ENCODE measurements around the gene RALY.

The RALY gene

DNA sequence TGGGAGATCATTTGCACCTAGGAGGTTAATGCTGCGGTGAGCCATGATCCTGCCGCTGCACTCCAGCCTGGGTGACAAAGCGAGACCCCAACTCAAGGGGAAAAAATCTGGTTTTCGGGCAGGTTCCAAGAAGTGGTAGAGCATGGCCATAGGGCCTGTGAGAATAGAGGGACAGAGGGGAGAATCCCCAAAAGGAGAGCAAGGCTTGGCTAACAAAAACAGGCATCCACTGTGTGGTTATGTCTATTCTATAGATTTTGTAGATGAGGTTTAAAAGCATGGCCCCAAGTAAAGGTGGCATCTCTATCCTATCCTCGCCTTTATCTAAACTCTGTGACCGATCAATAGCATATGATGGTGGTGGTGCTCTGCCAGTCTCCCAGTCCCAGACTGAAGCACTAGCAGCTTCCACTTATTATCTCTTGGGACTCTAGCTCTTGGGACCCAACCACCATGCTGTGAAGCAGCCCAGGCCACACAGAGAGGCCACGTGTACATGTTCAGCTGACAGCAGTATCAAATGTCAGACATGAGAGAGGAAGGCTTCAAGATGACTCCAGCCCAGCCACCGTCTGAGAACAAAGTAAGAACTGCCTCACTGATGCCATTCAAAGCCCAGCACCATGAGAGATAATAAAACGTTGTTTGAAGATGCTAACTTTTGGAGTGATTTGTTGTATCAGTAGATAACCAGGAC lies 90.7 kb downstream of the RALY start:
- no peak overlapping the region for H3K9ac ChIP-seq (ENCODE audit: low read depth, low read length)
- peaks cover 51% of the 10 kb centered on the region for H3K36me3 ChIP-seq (ENCODE audit: insufficient read depth, low read length)
- no peak overlapping the region for H3K4me3 ChIP-seq (ENCODE audit: low read length)
- H3K4me2 ChIP-seq (ENCODE audit: low read length), result no peak overlapping the region
- peaks cover 17% of the 10 kb centered on the region for H3K4me1 ChIP-seq (ENCODE audit: control insufficient read depth, insufficient read depth, low read length)
- no peaks in the 10 kb centered on the region for H3K27me3 ChIP-seq (ENCODE audit: control insufficient read depth, insufficient read depth, low read length)
- no peaks in the 10 kb centered on the region for H3K9me3 ChIP-seq (replicated peaks; ENCODE audit: low read length)

DNA sequence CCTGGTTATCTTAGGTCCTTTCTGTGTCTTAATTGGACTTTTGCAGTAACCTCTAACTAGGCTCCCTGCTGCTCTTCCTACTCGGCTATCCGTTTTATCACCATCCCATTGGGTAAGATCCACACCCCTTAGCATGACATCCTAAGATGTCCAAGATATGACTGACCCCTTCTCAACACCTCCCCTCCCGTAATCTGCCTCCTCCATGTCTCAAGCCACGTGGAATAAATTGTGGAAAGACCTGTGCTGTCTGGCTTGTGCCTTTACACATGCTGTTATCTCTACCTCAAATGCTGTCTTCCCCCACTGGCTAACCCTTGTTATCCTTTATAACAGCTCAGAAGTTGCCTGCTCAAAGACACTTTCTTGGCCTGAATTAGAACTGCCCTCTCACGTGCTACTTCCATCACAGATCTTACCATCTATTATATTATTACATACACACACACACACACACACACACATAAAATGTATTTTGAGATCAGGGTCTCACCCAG lies 91.9 kb downstream of the RALY start:
- no peak overlapping the region for H3K9ac ChIP-seq (ENCODE audit: low read depth, low read length)
- H3K4me3 ChIP-seq (ENCODE audit: low read length), result no peak overlapping the region
- H3K27me3 ChIP-seq (ENCODE audit: control insufficient read depth, insufficient read depth, low read length), result no peaks in the 10 kb centered on the region
- no peaks in the 10 kb centered on the region for H3K9me3 ChIP-seq (replicated peaks; ENCODE audit: low read length)
- peaks cover 17% of the 10 kb centered on the region for H3K4me1 ChIP-seq (ENCODE audit: control insufficient read depth, insufficient read depth, low read length)
- H3K4me2 ChIP-seq (ENCODE audit: low read length), result no peak overlapping the region
- H3K36me3 ChIP-seq (ENCODE audit: insufficient read depth, low read length), result peaks cover 59% of the 10 kb centered on the region

DNA sequence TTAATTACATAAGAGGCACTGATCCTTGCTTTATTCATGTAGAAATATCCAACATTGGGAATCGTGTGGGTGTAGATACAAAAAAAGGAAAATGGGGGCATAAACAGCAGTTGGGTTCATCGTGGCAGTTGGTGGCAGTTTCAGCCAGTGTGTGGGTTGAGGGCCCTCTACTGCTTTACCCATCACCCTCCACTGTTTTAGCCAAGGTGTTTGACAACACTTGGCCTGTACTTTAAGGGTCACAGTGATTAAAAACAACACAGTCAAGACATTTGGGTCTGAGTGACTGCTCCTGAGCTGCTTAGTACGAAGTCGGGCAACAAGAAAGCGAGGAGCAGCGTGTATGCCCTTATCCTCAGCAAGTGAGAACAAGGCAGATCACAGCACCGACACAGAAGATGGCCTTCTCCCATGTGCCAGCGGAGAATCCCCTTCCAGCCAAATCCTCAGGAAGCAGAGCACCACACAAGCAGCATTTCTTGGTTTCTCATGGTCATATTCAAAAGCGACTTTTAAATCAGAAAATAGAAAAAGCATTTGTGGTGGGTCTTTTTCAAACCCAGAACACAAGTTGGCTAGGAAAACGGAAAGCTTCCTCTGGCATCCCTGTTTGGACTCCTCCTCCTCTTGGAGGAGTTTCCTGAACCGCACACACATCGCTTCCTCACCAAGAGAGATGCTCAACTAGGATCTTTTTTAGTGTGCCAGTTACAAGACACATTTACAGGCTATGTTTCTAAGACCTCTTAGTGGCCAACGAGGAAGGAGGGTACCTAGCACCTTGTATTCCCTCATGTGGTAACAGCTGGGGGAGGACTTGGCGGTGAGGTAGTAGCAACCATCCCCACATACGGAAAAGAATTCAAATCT lies 94.8 kb downstream of the RALY start:
- H3K9ac ChIP-seq (ENCODE audit: low read depth, low read length), result no peak overlapping the region
- no peak overlapping the region for H3K4me2 ChIP-seq (ENCODE audit: low read length)
- peaks cover 66% of the 10 kb centered on the region for H3K36me3 ChIP-seq (ENCODE audit: insufficient read depth, low read length)
- H3K9me3 ChIP-seq (replicated peaks; ENCODE audit: low read length), result no peaks in the 10 kb centered on the region
- no peaks in the 10 kb centered on the region for H3K27me3 ChIP-seq (ENCODE audit: control insufficient read depth, insufficient read depth, low read length)
- no peak overlapping the region for H3K4me3 ChIP-seq (ENCODE audit: low read length)
- peaks cover 3% of the 10 kb centered on the region for H3K4me1 ChIP-seq (ENCODE audit: control insufficient read depth, insufficient read depth, low read length)

DNA sequence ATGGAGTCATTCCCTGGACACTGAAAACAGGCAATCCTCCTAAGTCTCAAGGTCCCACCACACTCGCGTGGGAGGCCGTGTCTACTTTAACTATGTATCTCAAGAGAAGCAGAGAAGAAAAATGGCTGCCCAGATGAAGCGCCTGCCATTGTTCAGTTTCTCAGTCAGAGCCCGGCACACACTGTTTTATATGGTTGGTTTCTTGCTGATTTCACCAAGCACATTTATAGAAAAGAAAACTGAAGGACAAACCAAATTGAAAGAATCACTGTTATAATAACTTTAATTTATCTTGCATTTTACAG lies 95.4 kb downstream of the RALY start:
- Histone ChIP-seq H3K4me3 (ENCODE audit: low read length) (no peak overlapping the region), H3K9me3 (replicated peaks; ENCODE audit: low read length) (no peaks in the 10 kb centered on the region), H3K4me1 (ENCODE audit: control insufficient read depth, insufficient read depth, low read length) (no peaks in the 10 kb centered on the region), H3K27me3 (ENCODE audit: control insufficient read depth, insufficient read depth, low read length) (no peaks in the 10 kb centered on the region), H3K4me2 (ENCODE audit: low read length) (no peak overlapping the region), H3K36me3 (ENCODE audit: insufficient read depth, low read length) (peaks cover 71% of the 10 kb centered on the region), H3K9ac (ENCODE audit: low read depth, low read length) (no peak overlapping the region)

DNA sequence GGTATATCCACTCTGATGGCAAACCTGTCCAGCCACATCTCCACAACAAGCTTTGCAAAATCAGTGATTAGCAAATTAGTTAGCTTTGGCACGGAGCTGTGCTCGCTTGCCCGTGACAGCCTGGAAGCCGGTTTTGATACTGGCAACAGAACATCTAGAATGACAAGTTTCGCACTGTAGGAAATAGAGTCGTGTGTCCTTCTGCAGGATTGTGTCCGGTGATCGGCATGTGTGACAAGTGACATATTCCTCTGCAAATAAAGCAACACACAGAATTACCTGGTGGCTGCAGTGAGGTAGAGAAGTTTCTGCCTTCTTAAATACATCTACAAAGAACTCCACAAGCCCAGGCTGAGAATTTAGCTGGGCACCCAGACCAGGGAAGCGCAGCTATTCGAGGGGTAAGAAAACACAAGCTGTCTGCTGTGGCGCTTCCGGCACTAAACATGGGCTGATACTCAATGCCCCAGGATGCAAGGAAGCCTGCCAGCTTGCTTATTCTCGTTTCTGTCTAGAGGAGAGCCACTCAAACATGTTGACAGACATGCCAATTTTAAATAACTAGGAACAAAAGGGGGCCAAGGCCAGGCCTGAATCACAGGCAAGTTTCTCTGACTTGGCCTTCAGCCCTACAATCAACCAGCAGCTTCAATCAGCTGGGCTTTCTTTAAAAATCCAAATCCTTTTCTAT lies 96.1 kb downstream of the RALY start:
- H3K27me3 ChIP-seq (ENCODE audit: control insufficient read depth, insufficient read depth, low read length), result no peaks in the 10 kb centered on the region
- H3K4me2 ChIP-seq (ENCODE audit: low read length), result no peak overlapping the region
- no peak overlapping the region for H3K4me3 ChIP-seq (ENCODE audit: low read length)
- H3K36me3 ChIP-seq (ENCODE audit: insufficient read depth, low read length), result peaks cover 77% of the 10 kb centered on the region
- no peak overlapping the region for H3K9ac ChIP-seq (ENCODE audit: low read depth, low read length)
- no peaks in the 10 kb centered on the region for H3K9me3 ChIP-seq (replicated peaks; ENCODE audit: low read length)
- H3K4me1 ChIP-seq (ENCODE audit: control insufficient read depth, insufficient read depth, low read length), result no peaks in the 10 kb centered on the region

GRCh38 chr20:34090645-34091044 lies 96.9 kb downstream of the RALY start:
- no peaks in the 10 kb centered on the region for H3K9me3 ChIP-seq (replicated peaks; ENCODE audit: low read length)
- H3K27me3 ChIP-seq (ENCODE audit: control insufficient read depth, insufficient read depth, low read length), result no peaks in the 10 kb centered on the region
- H3K36me3 ChIP-seq (ENCODE audit: insufficient read depth, low read length), result peaks cover 82% of the 10 kb centered on the region
- H3K4me1 ChIP-seq (ENCODE audit: control insufficient read depth, insufficient read depth, low read length), result no peaks in the 10 kb centered on the region
- no peak overlapping the region for H3K9ac ChIP-seq (ENCODE audit: low read depth, low read length)
- H3K4me3 ChIP-seq (ENCODE audit: low read length), result no peak overlapping the region
- H3K4me2 ChIP-seq (ENCODE audit: low read length), result no peak overlapping the region

DNA sequence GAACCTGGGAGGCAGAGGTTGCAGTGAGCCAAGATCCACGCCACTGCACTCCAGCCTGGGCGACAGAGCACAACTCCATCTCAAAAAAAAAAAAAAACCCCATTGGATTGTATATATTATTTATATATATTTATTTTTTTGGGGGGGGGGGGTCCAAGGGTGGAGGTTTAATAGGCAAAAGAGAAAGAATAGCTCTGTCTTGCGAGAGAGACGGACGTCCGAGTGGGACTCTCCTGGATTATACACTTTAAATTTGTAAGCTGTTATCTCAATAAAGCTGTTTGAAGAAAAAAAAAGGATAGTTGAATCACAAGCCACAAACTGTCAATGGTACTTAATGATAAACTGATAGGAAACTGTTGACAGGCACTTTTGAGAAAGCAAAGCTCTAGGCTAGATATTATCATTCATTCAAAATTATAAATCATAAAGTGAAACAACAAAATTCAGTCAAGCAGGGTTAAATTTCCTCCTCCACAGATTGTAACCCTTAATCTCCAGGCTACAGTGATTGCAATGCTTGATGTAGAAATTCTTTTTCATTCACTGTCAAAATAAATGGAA lies 98.0 kb downstream of the RALY start:
- Histone ChIP-seq H3K4me2 (ENCODE audit: low read length) (no peak overlapping the region), H3K9me3 (replicated peaks; ENCODE audit: low read length) (no peaks in the 10 kb centered on the region), H3K4me1 (ENCODE audit: control insufficient read depth, insufficient read depth, low read length) (no peaks in the 10 kb centered on the region), H3K27me3 (ENCODE audit: control insufficient read depth, insufficient read depth, low read length) (no peaks in the 10 kb centered on the region), H3K4me3 (ENCODE audit: low read length) (no peak overlapping the region), H3K9ac (ENCODE audit: low read depth, low read length) (no peak overlapping the region), H3K36me3 (ENCODE audit: insufficient read depth, low read length) (peaks cover 88% of the 10 kb centered on the region)

DNA sequence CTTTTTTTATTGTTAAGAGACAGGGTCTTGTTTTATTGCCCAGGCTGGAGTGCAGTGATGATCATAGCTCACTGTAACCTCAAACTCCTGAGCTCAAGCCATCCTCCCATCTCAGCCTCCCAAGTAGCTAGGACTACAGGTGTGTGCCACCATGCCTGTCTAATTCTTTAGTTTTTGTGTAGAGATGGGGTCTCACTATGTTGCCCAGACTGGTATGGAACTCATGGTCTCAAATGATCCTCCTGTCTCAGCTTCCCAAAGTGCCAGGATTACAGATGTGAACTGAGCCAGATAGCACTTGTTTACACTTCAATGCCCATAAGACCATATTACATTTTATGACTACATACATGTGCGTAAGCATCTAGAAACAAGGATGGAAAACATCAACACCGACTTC lies 100.2 kb downstream of the RALY start:
- Histone ChIP-seq H3K4me3 (ENCODE audit: low read length) (no peak overlapping the region), H3K36me3 (ENCODE audit: insufficient read depth, low read length) (peaks cover 93% of the 10 kb centered on the region), H3K9me3 (replicated peaks; ENCODE audit: low read length) (no peaks in the 10 kb centered on the region), H3K9ac (ENCODE audit: low read depth, low read length) (no peak overlapping the region), H3K4me2 (ENCODE audit: low read length) (no peak overlapping the region), H3K27me3 (ENCODE audit: control insufficient read depth, insufficient read depth, low read length) (no peaks in the 10 kb centered on the region), H3K4me1 (ENCODE audit: control insufficient read depth, insufficient read depth, low read length) (peaks cover 3% of the 10 kb centered on the region)

DNA sequence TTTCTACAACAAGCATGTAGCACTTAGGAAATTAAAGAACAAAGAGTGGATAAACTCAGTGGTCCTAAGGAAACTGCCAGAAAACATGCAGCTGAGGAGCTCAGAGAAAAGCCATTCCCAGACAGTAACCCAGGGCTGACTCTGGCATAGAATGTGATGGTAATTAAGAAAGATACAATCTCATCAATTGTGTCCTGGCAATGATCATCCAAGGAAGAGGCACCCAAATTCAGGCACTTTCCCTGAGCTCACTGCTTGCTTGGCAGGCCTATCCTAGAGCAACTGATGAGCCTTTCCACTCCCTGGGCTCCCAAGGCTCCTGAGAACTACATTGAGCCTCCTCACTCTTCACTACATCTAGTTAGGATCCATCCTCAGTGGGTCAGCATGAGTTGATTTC lies 102.1 kb downstream of the RALY start:
- Histone ChIP-seq H3K4me3 (ENCODE audit: low read length) (no peak overlapping the region), H3K27me3 (ENCODE audit: control insufficient read depth, insufficient read depth, low read length) (no peaks in the 10 kb centered on the region), H3K4me1 (ENCODE audit: control insufficient read depth, insufficient read depth, low read length) (peaks cover 3% of the 10 kb centered on the region), H3K9me3 (replicated peaks; ENCODE audit: low read length) (no peaks in the 10 kb centered on the region), H3K9ac (ENCODE audit: low read depth, low read length) (no peak overlapping the region), H3K4me2 (ENCODE audit: low read length) (no peak overlapping the region), H3K36me3 (ENCODE audit: insufficient read depth, low read length) (peaks cover 93% of the 10 kb centered on the region)

GRCh38 chr20:34096699-34097444 lies 103.2 kb downstream of the RALY start:
- Histone ChIP-seq H3K9ac (ENCODE audit: low read depth, low read length) (no peak overlapping the region), H3K9me3 (replicated peaks; ENCODE audit: low read length) (no peaks in the 10 kb centered on the region), H3K4me1 (ENCODE audit: control insufficient read depth, insufficient read depth, low read length) (peaks cover 3% of the 10 kb centered on the region), H3K4me2 (ENCODE audit: low read length) (no peak overlapping the region), H3K4me3 (ENCODE audit: low read length) (no peak overlapping the region), H3K27me3 (ENCODE audit: control insufficient read depth, insufficient read depth, low read length) (no peaks in the 10 kb centered on the region), H3K36me3 (ENCODE audit: insufficient read depth, low read length) (peaks cover 95% of the 10 kb centered on the region)

GRCh38 chr20:34098570-34098969 lies 104.9 kb downstream of the RALY start:
- Histone ChIP-seq H3K9me3 (replicated peaks; ENCODE audit: low read length) (no peaks in the 10 kb centered on the region), H3K36me3 (ENCODE audit: insufficient read depth, low read length) (peaks cover 97% of the 10 kb centered on the region), H3K4me1 (ENCODE audit: control insufficient read depth, insufficient read depth, low read length) (peaks cover 3% of the 10 kb centered on the region), H3K9ac (ENCODE audit: low read depth, low read length) (no peak overlapping the region), H3K4me2 (ENCODE audit: low read length) (no peak overlapping the region), H3K4me3 (ENCODE audit: low read length) (no peak overlapping the region), H3K27me3 (ENCODE audit: control insufficient read depth, insufficient read depth, low read length) (no peaks in the 10 kb centered on the region)
